Naive thymus-derived CD4-positive, alpha-beta T cell (primary cell): ENCODE data around the gene LRPAP1. TPM values are rescaled to one million over a fixed set of nuclear protein-coding genes. Genes with fewer than 3 reads are reported as not detected.

Experiments used
- ATAC-seq: fragments of 150-1000 bp; cut with Tn5 transposase; 2 replicates; pipeline ENCODE4 v1.10.0; 2021; ENCODE audit warnings: mild to moderate bottlenecking, moderate library complexity
- CTCF ChIA-PET: fragments of 350-600 bp; sonication (Branson Sonifier 250); formaldehyde crosslinking; loops from one replicate; lab custom pipeline; 2021; ENCODE audit warnings: antibody characterized with exemption; lab: Charles Lee
- POLR2A ChIA-PET: fragments of 350-600 bp; sonication (Branson Sonifier 250); formaldehyde crosslinking; loops from one replicate; lab custom pipeline; 2021; ENCODE audit warnings: antibody characterized with exemption, inconsistent platforms; lab: Charles Lee
- DNase-seq, 9 donors: peaks; one replicate each; pipeline versions ENCODE4 v3.0.0 to v3.0.0-alpha.2; 2020 to 2022; ENCODE audit warnings: mixed read lengths in 1 of 9
- H3K27ac ChIP-seq: one replicate; pipeline ENCODE4 v1.7.0; 2013; ENCODE audit warnings: mild to moderate bottlenecking, low read depth, low read length, moderate library complexity
- H3K27me3 ChIP-seq, 2 donors: one replicate each; pipeline ENCODE4 v1.7.0; 2013; ENCODE audit warnings: low read length in 2 of 2, mild to moderate bottlenecking in 2 of 2, moderate library complexity in 2 of 2; ENCODE audit not compliant: control insufficient read depth in 2 of 2, insufficient read depth in 2 of 2
- H3K36me3 ChIP-seq, 3 experiments: 1 replicate in 2 of 3; 2 replicates in 1 of 3; pipeline ENCODE4 v1.7.0; 2013; ENCODE audit warnings: low read length in 3 of 3, mild to moderate bottlenecking in 3 of 3, moderate library complexity in 1 of 3; ENCODE audit not compliant: insufficient read depth in 3 of 3, control insufficient read depth in 2 of 3
- H3K4me1 ChIP-seq, 2 donors: one replicate each; pipeline ENCODE4 v1.7.0; 2013; ENCODE audit warnings: low read length in 2 of 2, mild to moderate bottlenecking in 2 of 2, moderate library complexity in 1 of 2; ENCODE audit not compliant: control insufficient read depth in 2 of 2, insufficient read depth in 2 of 2
- H3K4me3 ChIP-seq: 2 replicates; pipeline ENCODE4 v1.7.0; 2013; ENCODE audit warnings: mild to moderate bottlenecking, low read length
- H3K9me3 ChIP-seq, 3 experiments: 1 replicate in 2 of 3; 2 replicates in 1 of 3; pipeline ENCODE4 v1.7.0; 2013; ENCODE audit warnings: low read length in 3 of 3; ENCODE audit not compliant: control insufficient read depth in 2 of 3
- H3K27ac Mint-ChIP-seq, 9 donors: one replicate each; pipeline ENCODE4 v1.8.0; 2020 to 2022; ENCODE audit warnings: mixed read lengths in 9 of 9, mild to moderate bottlenecking in 8 of 9, moderate library complexity in 5 of 9, inconsistent platforms in 2 of 9
- H3K27me3 Mint-ChIP-seq, 5 donors: one replicate each; pipeline ENCODE4 v1.8.0; 2021 to 2022; ENCODE audit warnings: mixed read lengths in 5 of 5, mild to moderate bottlenecking in 1 of 5
- H3K36me3 Mint-ChIP-seq, 5 donors: one replicate each; pipeline ENCODE4 v1.8.0; 2020 to 2022; ENCODE audit warnings: mixed read lengths in 5 of 5, mild to moderate bottlenecking in 3 of 5, inconsistent platforms in 1 of 5
- H3K4me1 Mint-ChIP-seq, 7 donors: one replicate each; pipeline ENCODE4 v1.8.0; 2020 to 2022; ENCODE audit warnings: mixed read lengths in 7 of 7, mild to moderate bottlenecking in 3 of 7, inconsistent platforms in 1 of 7
- H3K4me3 Mint-ChIP-seq, 10 donors: one replicate each; pipeline ENCODE4 v1.8.0; 2020 to 2022; ENCODE audit warnings: mild to moderate bottlenecking in 10 of 10, mixed read lengths in 10 of 10, moderate library complexity in 6 of 10, inconsistent platforms in 2 of 10
- H3K9me3 Mint-ChIP-seq, 11 donors: one replicate each; pipeline ENCODE4 v1.8.0; 2020 to 2022; ENCODE audit warnings: mixed read lengths in 11 of 11, mild to moderate bottlenecking in 4 of 11, inconsistent platforms in 1 of 11, moderate library complexity in 1 of 11
- intact Hi-C, 2 donors: fragments of 100-400 bp; cut with micrococcal nuclease; formaldehyde crosslinking; loops; one replicate each; pipeline ENCODE4 v1.15.1; 2023
- polyA plus RNA-seq, 2 donors: library from polyadenylated mRNA; unstranded; fragments of 300-500 nt; fragmentation: Illumina TruSeq; gene quantifications; one replicate each; pipeline ENCODE4 v1.2.3, GENCODE V29; 2021
- total RNA-seq, 6 experiments: library from RNA in 5 of 6; stranded (reverse) in 5 of 6; gene quantifications; 1 replicate in 5 of 6; 2 replicates in 1 of 6; pipeline ENCODE4 v1.2.3 and lab custom pipeline; 2021 to 2026

The LRPAP1 gene
- total and polyA plus RNA-seq, 7 experiments from 2014 or later, result 65.2 to 126 (median 80.9) TPM

DNA sequence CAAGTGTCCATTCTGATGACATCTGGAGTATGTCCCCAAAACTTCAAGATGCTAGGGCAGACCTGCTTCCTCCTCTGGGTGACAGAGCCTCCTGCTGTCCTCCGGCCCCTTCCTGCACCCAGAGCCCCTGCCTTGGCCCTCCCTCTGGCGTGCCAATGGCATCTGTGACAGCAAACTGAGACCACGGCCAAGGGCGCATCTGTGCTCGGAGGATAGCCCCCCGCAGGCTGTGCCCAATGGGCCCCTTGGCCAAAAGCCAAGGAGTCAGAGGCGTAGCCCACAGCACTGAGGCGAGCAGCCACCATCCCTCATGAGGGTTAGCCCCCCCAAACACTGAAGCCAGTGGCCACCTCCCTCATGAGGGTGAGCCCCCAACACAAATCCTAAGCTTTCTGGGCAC lies 7.9 kb downstream of the LRPAP1 start:
- no peak overlapping the region for H3K27ac Mint-ChIP-seq
- H3K4me3 Mint-ChIP-seq, result no peak overlapping the region
- H3K4me1 Mint-ChIP-seq, result peaks cover 2 to 27% (median 11%) of the 10 kb centered on the region in 7 donors
- ATAC-seq, result no peak
- H3K27me3 Mint-ChIP-seq, result no peaks in the 10 kb centered on the region
- H3K9me3 ChIP-seq, result no peaks in the 10 kb centered on the region
- H3K36me3 ChIP-seq, result peaks cover 0 to 86% (median 17%) of the 10 kb centered on the region in 3 experiments
- no peak overlapping the region for H3K27ac ChIP-seq
- H3K36me3 Mint-ChIP-seq, result peaks cover 0 to 26% (median 2%) of the 10 kb centered on the region in 5 donors
- CTCF ChIA-PET, result no interaction called here
- DNase-seq, result no peak
- peaks cover 0 to 2% (median 0%) of the 10 kb centered on the region in 11 donors for H3K9me3 Mint-ChIP-seq
- POLR2A ChIA-PET, result no interaction called here
- no peaks in the 10 kb centered on the region for H3K27me3 ChIP-seq
- H3K4me1 ChIP-seq, result peaks cover 0 to 11% of the 10 kb centered on the region in 2 donors
- H3K4me3 ChIP-seq, result no peak overlapping the region
- intact Hi-C loops, result no loop called here

DNA sequence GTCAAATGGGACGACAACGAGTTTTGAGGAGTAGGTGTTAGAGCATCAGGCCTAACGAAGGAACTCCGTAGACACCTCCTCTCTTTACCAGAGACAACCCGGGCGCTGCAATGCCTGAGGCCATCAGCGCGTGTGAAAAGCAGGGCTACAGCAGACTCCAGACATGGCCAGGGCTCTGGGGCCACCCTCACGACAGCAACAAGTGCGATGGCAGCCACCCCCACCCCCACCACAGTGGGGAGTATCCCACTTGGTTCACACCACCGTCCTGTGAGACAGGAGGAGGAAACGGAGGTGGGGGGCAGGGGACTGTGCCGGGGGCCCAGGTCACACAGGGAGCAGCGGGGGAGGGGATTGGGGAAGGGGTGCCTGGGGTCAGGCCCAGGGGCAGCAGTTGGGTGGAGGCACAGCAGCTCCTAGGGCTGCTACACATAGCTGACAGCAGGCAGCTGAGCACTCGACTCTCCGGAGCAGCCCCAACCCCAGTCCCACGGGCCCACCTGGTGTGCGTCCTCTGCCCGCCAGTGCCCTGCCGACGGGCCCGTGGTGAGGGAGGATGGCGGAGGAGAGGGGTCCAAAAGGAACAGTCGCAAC lies 8.5 kb downstream of the LRPAP1 start:
- ChIA-PET CTCF (no interaction called here), POLR2A (no interaction called here)
- Histone ChIP-seq H3K27me3 (no peaks in the 10 kb centered on the region), H3K36me3 (peaks cover 0 to 88% (median 17%) of the 10 kb centered on the region in 3 experiments), H3K4me3 (no peak overlapping the region), H3K9me3 (no peaks in the 10 kb centered on the region), H3K4me1 (peaks cover 0 to 10% of the 10 kb centered on the region in 2 donors), H3K27ac (no peak overlapping the region)
- DNase-seq (no peak), ATAC-seq (no peak)
- Mint-ChIP-seq H3K36me3 (peaks cover 0 to 26% (median 2%) of the 10 kb centered on the region in 5 donors), H3K9me3 (peaks cover 0 to 2% (median 0%) of the 10 kb centered on the region in 11 donors), H3K27ac (no peak overlapping the region), H3K4me3 (no peak overlapping the region), H3K4me1 (peaks cover 2 to 25% (median 11%) of the 10 kb centered on the region in 7 donors), H3K27me3 (no peaks in the 10 kb centered on the region)
- intact Hi-C loops, result no loop called here

DNA sequence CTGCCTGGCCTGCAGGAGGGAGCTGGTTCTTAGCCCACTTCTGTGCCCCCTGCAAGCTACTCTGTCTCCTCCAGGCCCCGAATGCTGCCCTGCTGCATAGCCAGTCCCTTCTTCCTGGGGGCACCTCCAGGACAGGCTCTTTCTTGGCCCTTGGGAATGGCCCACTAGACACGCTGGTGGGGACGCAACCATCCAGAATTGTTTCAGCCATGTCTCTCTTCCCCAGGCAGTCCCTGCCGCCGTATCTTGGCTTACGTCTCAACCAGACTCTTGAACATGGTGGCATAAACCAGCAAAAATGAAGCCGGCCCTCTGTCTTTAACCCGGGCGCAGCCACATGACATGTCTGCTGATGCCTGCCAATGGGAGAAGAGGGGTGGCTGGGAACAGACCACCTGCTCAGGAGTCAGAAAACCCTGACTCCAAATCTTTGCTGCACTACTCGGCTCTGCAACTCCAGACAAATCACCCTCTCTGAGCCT lies 9.0 kb downstream of the LRPAP1 start:
- CTCF ChIA-PET, result no interaction called here
- DNase-seq, result no peak
- Histone ChIP-seq H3K4me3 (no peak overlapping the region), H3K27ac (no peak overlapping the region), H3K36me3 (peaks cover 0 to 87% (median 17%) of the 10 kb centered on the region in 3 experiments), H3K27me3 (no peaks in the 10 kb centered on the region), H3K4me1 (peaks cover 0 to 8% of the 10 kb centered on the region in 2 donors), H3K9me3 (no peaks in the 10 kb centered on the region)
- intact Hi-C loops, result no loop called here
- Mint-ChIP-seq H3K36me3 (peaks cover 0 to 24% (median 2%) of the 10 kb centered on the region in 5 donors), H3K27ac (no peak overlapping the region), H3K4me1 (peaks cover 2 to 21% (median 11%) of the 10 kb centered on the region in 7 donors), H3K9me3 (peaks cover 0 to 2% (median 0%) of the 10 kb centered on the region in 11 donors), H3K27me3 (no peaks in the 10 kb centered on the region), H3K4me3 (no peak overlapping the region)
- no peak for ATAC-seq
- POLR2A ChIA-PET, result no interaction called here

DNA sequence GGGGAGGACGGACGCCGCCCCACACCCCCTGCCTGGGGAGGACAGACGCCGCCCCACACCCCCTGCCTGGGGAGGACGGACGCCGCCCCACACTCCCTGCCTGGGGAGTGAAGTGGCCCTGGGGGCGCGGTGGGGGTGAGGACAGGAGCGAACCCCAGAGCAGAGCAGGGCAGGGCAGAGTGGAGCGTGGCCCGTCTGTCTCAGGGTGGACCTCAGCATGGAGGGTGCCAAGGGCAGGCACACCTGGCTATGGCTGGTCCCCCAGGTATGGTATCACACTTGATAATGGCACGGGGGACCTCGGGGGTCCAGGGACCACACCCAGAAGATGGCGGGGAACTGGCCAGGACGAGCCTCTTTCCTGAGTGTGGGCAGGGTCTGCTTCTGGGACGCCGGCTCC lies 9.6 kb downstream of the LRPAP1 start:
- peaks cover 0 to 22% (median 2%) of the 10 kb centered on the region in 5 donors for H3K36me3 Mint-ChIP-seq
- ChIA-PET POLR2A (no interaction called here), CTCF (no interaction called here)
- no peaks in the 10 kb centered on the region for H3K27me3 ChIP-seq
- no peak overlapping the region for H3K27ac Mint-ChIP-seq
- H3K9me3 ChIP-seq, result no peaks in the 10 kb centered on the region
- H3K4me3 Mint-ChIP-seq, result no peak overlapping the region
- intact Hi-C loops, result no loop called here
- H3K4me1 Mint-ChIP-seq, result peaks cover 0 to 17% (median 11%) of the 10 kb centered on the region in 7 donors
- ATAC-seq, result no peak
- no peaks in the 10 kb centered on the region for H3K27me3 Mint-ChIP-seq
- no peak overlapping the region for H3K4me3 ChIP-seq
- no peak overlapping the region for H3K27ac ChIP-seq
- H3K4me1 ChIP-seq, result peaks cover 0 to 2% of the 10 kb centered on the region in 2 donors
- H3K36me3 ChIP-seq, result peaks cover 0 to 87% (median 13%) of the 10 kb centered on the region in 3 experiments
- DNase-seq, result no peak
- peaks cover 0 to 3% (median 0%) of the 10 kb centered on the region in 11 donors for H3K9me3 Mint-ChIP-seq

DNA sequence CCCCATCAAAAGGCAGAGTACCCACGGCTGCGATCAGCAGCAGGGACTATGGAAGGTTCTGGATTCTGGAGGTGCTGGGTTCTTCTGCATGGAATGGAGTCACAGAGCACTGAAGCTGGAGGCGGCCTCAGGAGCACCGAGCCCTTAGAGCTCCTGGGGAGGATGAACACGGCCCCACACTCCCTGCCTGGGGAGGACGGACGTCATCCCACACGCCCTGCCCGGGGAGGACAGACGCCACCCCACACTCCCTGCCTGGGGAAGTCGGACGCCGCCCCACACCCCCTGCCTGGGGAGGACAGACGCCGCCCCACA lies 9.9 kb downstream of the LRPAP1 start:
- ATAC-seq (no peak), DNase-seq (no peak)
- H3K27me3 ChIP-seq, result no peaks in the 10 kb centered on the region
- H3K9me3 ChIP-seq, result no peaks in the 10 kb centered on the region
- no peak overlapping the region for H3K4me3 Mint-ChIP-seq
- peaks cover 0 to 17% (median 9%) of the 10 kb centered on the region in 7 donors for H3K4me1 Mint-ChIP-seq
- H3K9me3 Mint-ChIP-seq, result peaks cover 0 to 3% (median 0%) of the 10 kb centered on the region in 11 donors
- intact Hi-C loops, result no loop called here
- H3K36me3 ChIP-seq, result peaks cover 0 to 90% (median 13%) of the 10 kb centered on the region in 3 experiments
- POLR2A ChIA-PET, result no interaction called here
- H3K27me3 Mint-ChIP-seq, result no peaks in the 10 kb centered on the region
- H3K4me1 ChIP-seq, result no peaks in the 10 kb centered on the region
- CTCF ChIA-PET, result no interaction called here
- H3K36me3 Mint-ChIP-seq, result peaks cover 0 to 24% (median 2%) of the 10 kb centered on the region in 5 donors
- H3K27ac Mint-ChIP-seq, result no peak overlapping the region
- no peak overlapping the region for H3K27ac ChIP-seq
- no peak overlapping the region for H3K4me3 ChIP-seq

DNA sequence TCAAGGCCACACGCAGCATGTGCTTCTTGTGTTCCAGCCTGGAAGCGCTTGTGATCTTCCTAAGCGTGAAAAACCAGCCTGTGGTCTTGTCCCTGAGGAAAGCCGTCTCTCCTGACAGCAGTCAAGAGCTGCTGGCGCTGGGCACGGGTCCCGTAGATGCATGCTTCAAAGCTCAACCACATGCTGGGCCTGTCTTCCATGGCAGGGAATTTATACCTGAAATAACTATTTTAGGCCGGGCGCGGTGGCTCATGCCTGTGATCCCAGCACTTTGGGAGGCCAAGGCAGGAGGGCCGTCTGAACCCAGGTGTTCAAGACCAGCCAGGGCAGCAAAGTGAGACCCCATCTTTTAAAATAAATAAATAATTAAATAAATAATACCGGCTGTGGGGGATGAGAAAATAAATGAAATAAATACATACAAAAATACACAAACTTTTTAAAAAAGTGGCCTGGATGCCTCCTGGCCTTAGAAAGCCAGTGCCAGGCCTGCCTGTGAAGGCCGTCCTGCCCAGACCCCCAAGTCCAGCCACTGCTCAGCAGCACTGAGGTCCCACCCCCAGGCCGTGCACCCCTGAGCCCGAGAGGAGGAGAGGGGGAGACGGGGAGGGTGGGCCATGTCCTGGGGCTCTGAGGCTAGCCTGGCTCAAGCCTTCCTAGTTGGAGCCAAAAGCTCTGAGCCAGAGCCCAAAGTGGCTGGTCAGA lies 10.4 kb downstream of the LRPAP1 start:
- intact Hi-C loops, result no loop called here
- ATAC-seq, result no peak
- CTCF ChIA-PET, result no interaction called here
- no peak overlapping the region for H3K27ac Mint-ChIP-seq
- H3K9me3 Mint-ChIP-seq, result peaks cover 0 to 3% (median 0%) of the 10 kb centered on the region in 11 donors
- Histone ChIP-seq H3K27me3 (no peaks in the 10 kb centered on the region), H3K9me3 (no peaks in the 10 kb centered on the region), H3K4me3 (no peak overlapping the region), H3K4me1 (no peaks in the 10 kb centered on the region), H3K27ac (no peak overlapping the region), H3K36me3 (peaks cover 0 to 95% (median 15%) of the 10 kb centered on the region in 3 experiments)
- H3K4me3 Mint-ChIP-seq, result no peak overlapping the region
- no peaks in the 10 kb centered on the region for H3K27me3 Mint-ChIP-seq
- no peak for DNase-seq
- peaks cover 0 to 14% (median 4%) of the 10 kb centered on the region in 7 donors for H3K4me1 Mint-ChIP-seq
- POLR2A ChIA-PET, result no interaction called here
- peaks cover 0 to 26% (median 2%) of the 10 kb centered on the region in 5 donors for H3K36me3 Mint-ChIP-seq
